H1 (cell line): ENCODE results near the gene CAMTA1. TPM values are rescaled to one million over a fixed set of nuclear protein-coding genes. Genes with fewer than 3 reads are reported as not detected.

Experiments
- CTCF ChIA-PET: fragments of 300-600 bp; sonication (Branson Sonifier 250); formaldehyde crosslinking; loops from one replicate; lab custom pipeline; 2021; ENCODE audit not compliant: partially characterized antibody; lab: Charles Lee
- POLR2A ChIA-PET: fragments of 300-600 bp; sonication (Branson Sonifier 250); formaldehyde crosslinking; loops from one replicate; lab custom pipeline; 2021; ENCODE audit warnings: inconsistent platforms; ENCODE audit not compliant: partially characterized antibody; lab: Charles Lee
- DNase-seq, 2 experiments: peaks; one replicate each; pipeline versions ENCODE4 v3.0.0 to v3.0.0-alpha.2; 2010 to 2022; ENCODE audit warnings: low spot score in 2 of 2, low read depth in 1 of 2, mixed read lengths in 1 of 2
- FAIRE-seq: peaks from 2 replicates; lab custom pipeline; 2011; peaks lifted over from hg19 to GRCh38; lab: Jason Lieb, UNC
- H2AFZ ChIP-seq: 2 replicates; pipeline ENCODE4 v1.8.1; 2012; ENCODE audit warnings: low read length, inconsistent platforms
- H2AK5ac ChIP-seq: 2 replicates; pipeline ENCODE4 v1.6.1; 2013; ENCODE audit warnings: low read depth, low read length
- H2BK120ac ChIP-seq: replicated peaks from 2 replicates; pipeline ENCODE3; 2013; ENCODE audit warnings: low read depth, low read length, inconsistent platforms
- H2BK12ac ChIP-seq: 2 replicates; pipeline ENCODE4 v1.6.1; 2013; ENCODE audit warnings: low read depth, low read length
- H2BK15ac ChIP-seq: 2 replicates; pipeline ENCODE4 v1.6.1; 2013; ENCODE audit warnings: low read length
- H2BK20ac ChIP-seq: 2 replicates; pipeline ENCODE4 v1.6.1; 2013; ENCODE audit warnings: low read length
- H2BK5ac ChIP-seq: 2 replicates; pipeline ENCODE4 v1.6.1; 2013; ENCODE audit warnings: low read depth, low read length
- H3K14ac ChIP-seq: 2 replicates; pipeline ENCODE4 v1.6.1; 2013; ENCODE audit warnings: inconsistent platforms; ENCODE audit not compliant: insufficient read length
- H3K18ac ChIP-seq: 2 replicates; pipeline ENCODE4 v1.6.1; 2013; ENCODE audit warnings: low read length; ENCODE audit errors: extremely low read depth
- H3K23ac ChIP-seq: 2 replicates; pipeline ENCODE4 v1.6.1; 2013; ENCODE audit warnings: inconsistent platforms; ENCODE audit not compliant: insufficient read length
- H3K23me2 ChIP-seq: 2 replicates; pipeline ENCODE4 v1.6.1; 2013; ENCODE audit warnings: low read depth, low read length
- H3K27ac ChIP-seq: 2 replicates; pipeline ENCODE4 v1.6.1; 2011; ENCODE audit warnings: low read depth, low read length, inconsistent platforms
- H3K27me3 ChIP-seq, 4 experiments: replicated peaks in 1 of 4; 1 replicate in 1 of 4; 2 replicates in 3 of 4; pipeline versions ENCODE4 v1.6.1 to v1.8.1; 2011 to 2013; ENCODE audit warnings: low read length in 3 of 4, mild to moderate bottlenecking in 3 of 4, inconsistent platforms in 2 of 4, mixed read lengths in 2 of 4, moderate library complexity in 1 of 4; ENCODE audit not compliant: control insufficient read depth in 3 of 4, insufficient read depth in 3 of 4; ENCODE audit errors: extremely low read depth in 1 of 4
- H3K36me3 ChIP-seq, 4 experiments: 2 replicates each; pipeline versions ENCODE4 v1.6.1 to v1.8.1; 2011 to 2013; ENCODE audit warnings: mild to moderate bottlenecking in 4 of 4, low read length in 3 of 4, moderate library complexity in 2 of 4, control low read depth in 1 of 4, inconsistent platforms in 1 of 4; ENCODE audit not compliant: insufficient read depth in 4 of 4, control insufficient read depth in 2 of 4
- H3K4ac ChIP-seq: replicated peaks from 2 replicates; pipeline ENCODE3; 2013; ENCODE audit warnings: low read length, low read depth, mixed read lengths, inconsistent platforms; ENCODE audit not compliant: insufficient read length
- H3K4me1 ChIP-seq, 4 experiments: replicated peaks in 1 of 4; 1 replicate in 1 of 4; 2 replicates in 3 of 4; pipeline versions ENCODE4 v1.6.1 to v1.8.1; 2011 to 2013; ENCODE audit warnings: low read length in 3 of 4, inconsistent platforms in 2 of 4, mixed read lengths in 1 of 4; ENCODE audit not compliant: insufficient read depth in 4 of 4, control insufficient read depth in 3 of 4
- H3K4me2 ChIP-seq, 2 experiments: 2 replicates each; pipeline versions ENCODE4 v1.6.1 to v1.8.1; 2011 to 2013; ENCODE audit warnings: low read depth in 2 of 2, low read length in 2 of 2, control low read depth in 1 of 2, inconsistent platforms in 1 of 2, mild to moderate bottlenecking in 1 of 2; ENCODE audit not compliant: insufficient read depth in 1 of 2
- H3K4me3 ChIP-seq, 4 experiments: fragments of 200-600, 300-600 bp in 1 of 4; sonication (generic), shearing (Covaris generic), sonication (Bioruptor Twin) in 1 of 4; 2 replicates each; pipeline versions ENCODE4 v1.5.1 to v1.8.1; 2011 to 2016; ENCODE audit warnings: low read length in 4 of 4, low read depth in 3 of 4, control low read depth in 2 of 4, inconsistent platforms in 2 of 4, mild to moderate bottlenecking in 2 of 4, mixed read lengths in 1 of 4, moderate library complexity in 1 of 4; ENCODE audit not compliant: insufficient read depth in 2 of 4; ENCODE audit errors: extremely low read depth in 1 of 4
- H3K56ac ChIP-seq: replicated peaks from 2 replicates; pipeline ENCODE3; 2013; ENCODE audit warnings: low read depth, mild to moderate bottlenecking, mixed read lengths, low read length, inconsistent platforms; ENCODE audit not compliant: insufficient read length
- H3K79me1 ChIP-seq: 2 replicates; pipeline ENCODE4 v1.6.1; 2013; ENCODE audit warnings: low read depth, low read length, control low read depth
- H3K79me2 ChIP-seq, 2 experiments: 2 replicates each; pipeline versions ENCODE4 v1.6.1 to v1.8.1; 2012 to 2013; ENCODE audit warnings: low read length in 2 of 2, mild to moderate bottlenecking in 2 of 2, inconsistent platforms in 1 of 2; ENCODE audit not compliant: insufficient read depth in 2 of 2, control insufficient read depth in 1 of 2
- H3K9ac ChIP-seq, 4 experiments: replicated peaks in 1 of 4; 1 replicate in 1 of 4; 2 replicates in 3 of 4; pipeline versions ENCODE4 v1.6.1 to v1.8.1; 2011 to 2013; ENCODE audit warnings: low read depth in 3 of 4, low read length in 3 of 4, control low read depth in 2 of 4, mild to moderate bottlenecking in 2 of 4, moderate library complexity in 2 of 4, inconsistent platforms in 1 of 4; ENCODE audit errors: extremely low read depth in 1 of 4
- H3K9me3 ChIP-seq, 2 experiments: 2 replicates each; pipeline versions ENCODE4 v1.6.1 to v1.8.1; 2012 to 2013; ENCODE audit warnings: mild to moderate bottlenecking in 2 of 2, moderate library complexity in 2 of 2, control low read depth in 1 of 2, inconsistent platforms in 1 of 2, low read depth in 1 of 2, low read length in 1 of 2, mixed read lengths in 1 of 2; ENCODE audit not compliant: insufficient read depth in 2 of 2
- H4K20me1 ChIP-seq, 2 experiments: replicated peaks in 1 of 2; 2 replicates each; pipeline versions ENCODE3 to v1.8.1; 2011 to 2013; ENCODE audit warnings: inconsistent platforms in 2 of 2, low read length in 2 of 2, mild to moderate bottlenecking in 1 of 2; ENCODE audit not compliant: insufficient read depth in 2 of 2, control insufficient read depth in 1 of 2
- H4K5ac ChIP-seq: 2 replicates; pipeline ENCODE4 v1.6.1; 2013; ENCODE audit warnings: low read length, low read depth, mixed read lengths, inconsistent platforms; ENCODE audit not compliant: insufficient read length
- H4K8ac ChIP-seq: 2 replicates; pipeline ENCODE4 v1.8.0; 2013; ENCODE audit warnings: mild to moderate bottlenecking, moderate library complexity, low read length, inconsistent platforms; ENCODE audit not compliant: insufficient read depth; ENCODE audit errors: extremely low read depth
- H4K91ac ChIP-seq: replicated peaks from 2 replicates; pipeline ENCODE3; 2013; ENCODE audit warnings: low read length, mixed read lengths, inconsistent platforms; ENCODE audit not compliant: insufficient read length
- ASH2L ChIP-seq: fragments of 200-600, 300-600 bp; sonication (generic); IDR thresholded peaks from one replicate; pipeline ENCODE4 v1.7.1; 2017; ENCODE audit warnings: low read length
- JUN ChIP-seq: IDR thresholded peaks from 2 replicates; pipeline ENCODE4 v1.6.1; 2011; ENCODE audit warnings: low read depth, mild to moderate bottlenecking, improper control_type of control experiment, low read length
- KDM1A ChIP-seq: fragments of 200-600, 300-600 bp; sonication (generic); IDR thresholded peaks from 2 replicates; pipeline ENCODE4 v1.7.1; 2016; ENCODE audit warnings: mild to moderate bottlenecking, low read length, borderline replicate concordance
- KDM4A ChIP-seq: IDR thresholded peaks from one replicate; pipeline ENCODE4 v1.7.1; 2012; ENCODE audit warnings: low read depth, mild to moderate bottlenecking, moderate library complexity, low read length, inconsistent platforms; ENCODE audit not compliant: severe bottlenecking
- RNF2 ChIP-seq: fragments of 200-900, 300-1000 bp; sonication (generic); IDR thresholded peaks from 2 replicates; pipeline ENCODE4 v1.7.1; 2016; ENCODE audit warnings: borderline replicate concordance, low read depth, mild to moderate bottlenecking, antibody characterized with exemption, low read length; ENCODE audit not compliant: poor library complexity, severe bottlenecking; ENCODE audit errors: missing control alignments
- SP1 ChIP-seq: IDR thresholded peaks from 2 replicates; pipeline ENCODE4 v1.6.1; 2011; ENCODE audit warnings: low read depth, low read length
- TAF1 ChIP-seq: IDR thresholded peaks from 2 replicates; pipeline ENCODE4 v1.6.1; 2011; ENCODE audit warnings: mild to moderate bottlenecking, low read depth, low read length
- TBP ChIP-seq: IDR thresholded peaks from 2 replicates; pipeline ENCODE4 v1.6.1; 2011; ENCODE audit warnings: low read depth, low read length, improper control_type of control experiment
- TEAD4 ChIP-seq: IDR thresholded peaks from 2 replicates; pipeline ENCODE4 v1.6.1; 2012; ENCODE audit warnings: low read depth, low read length, inconsistent platforms, mixed read lengths
- YY1 ChIP-seq: IDR thresholded peaks from 2 replicates; pipeline ENCODE4 v1.6.1; 2011; ENCODE audit warnings: low read depth, mild to moderate bottlenecking, low read length
- WGBS, 2 experiments: shearing (Covaris generic) in 1 of 2; methylation state at CpG; one replicate each; pipeline versions ENCODE4 v1.1.6 to v1.1.7; 2013 to 2015; ENCODE audit warnings: low lambda C conversion rate in 2 of 2, mixed read lengths in 2 of 2, inconsistent platforms in 1 of 2, low coverage in 1 of 2, missing lambda C conversion rate in 1 of 2; ENCODE audit not compliant: insufficient replicate concordance in 2 of 2, insufficient coverage in 1 of 2, insufficient read length in 1 of 2; ENCODE audit errors: extremely low coverage in 1 of 2, missing lambda C conversion rate in 1 of 2; 5-methylcytosine and 5-hydroxymethylcytosine counted together
- polyA plus RNA-seq, 7 experiments: library from polyadenylated mRNA; depleted of rRNA in 3 of 7; stranded (reverse) in 5 of 7; unstranded in 2 of 7; fragments of >200 nt in 5 of 7; fragments of 200-250 nt in 2 of 7; gene quantifications; 1 replicate in 5 of 7; 2 replicates in 1 of 7; 4 replicates in 1 of 7; pipeline versions ENCODE4 v1.2.1 to v1.2.3, GENCODE V29; 2011 to 2013; ENCODE audit warnings: missing spikeins in 2 of 7, mixed read lengths in 2 of 7
- total RNA-seq: library from RNA; stranded (reverse); fragmentation: NEBNext Ultra II Directional; extraction: Animal tissue kit (Norgen Biotek cat#: 25700); gene quantifications from 2 replicates; pipeline ENCODE4 v1.2.1, GENCODE V29; 2021
- TF ChIP-seq, protein P1 (sequence below): IDR thresholded peaks from 2 replicates; pipeline ENCODE4 v1.6.1; 2011; ENCODE audit warnings: low read length, improper control_type of control experiment
- TF ChIP-seq, protein P2 (sequence below): IDR thresholded peaks from 2 replicates; pipeline ENCODE4 v1.6.1; 2012; ENCODE audit warnings: low read length, inconsistent platforms

The CAMTA1 gene
- total and polyA plus RNA-seq, 2 of the 8 experiments (the other 6 are each of a cell fraction or from before 2014, with no cell fraction given), result 65.0 to 119 TPM

GRCh38 chr1:7560128-7560527, 774.9 kb downstream of the CAMTA1 start:
- 80% methylated on average over 3 of the region's 4 CpGs; no CpG with 5 or more reads in 1 of the 2 experiments for WGBS, 2 experiments
- Histone ChIP-seq H3K9me3 (no peaks in the 10 kb centered on the region), H3K4ac (no peak overlapping the region), H3K9ac (no peak overlapping the region), H3K36me3 (no peaks in the 10 kb centered on the region), H3K27ac (no peak overlapping the region), H2AFZ (no peak overlapping the region), H4K91ac (no peak overlapping the region), H4K5ac (no peak overlapping the region), H3K18ac (no peak overlapping the region), H2BK15ac (no peak overlapping the region), H3K14ac (no peak overlapping the region), H3K23ac (no peak overlapping the region), H4K20me1 (no peaks in the 10 kb centered on the region), H3K23me2 (no peaks in the 10 kb centered on the region), H3K79me2 (no peaks in the 10 kb centered on the region), H3K4me2 (no peak overlapping the region), H2BK12ac (no peak overlapping the region), H2BK120ac (no peak overlapping the region), H2AK5ac (no peak overlapping the region), H3K79me1 (no peaks in the 10 kb centered on the region), H3K4me1 (peaks cover 0 to 1% (median 0%) of the 10 kb centered on the region in 4 experiments; a peak in 3 of 7 replicates), H4K8ac (peak overlapping the region; percentile 31; the same call in 1 of the 2 replicates), H3K56ac (no peak overlapping the region), H2BK20ac (no peak overlapping the region), H3K27me3 (no peaks in the 10 kb centered on the region; a peak in 1 of 7 replicates), H3K4me3 (no peak overlapping the region), H2BK5ac (no peak overlapping the region)
- no peak for FAIRE-seq
- DNase-seq, result no peak
- ChIA-PET POLR2A (no interaction called here), CTCF (interaction anchor here (1.1 to 6.6 kb wide), 8 partner anchors 9 to 110 kb away, joined by 3 to 42 read pairs (median 6); no protein-coding TSS in a partner anchor)
- TF ChIP-seq KDM4A (no peak), KDM1A (no peak), RNF2 (no peak), JUN (no peak), ASH2L (no peak), SP1 (no peak), TEAD4 (no peak), TBP (no peak), TAF1 (no peak), YY1 (no peak)
- TF ChIP-seq, protein P1, sequence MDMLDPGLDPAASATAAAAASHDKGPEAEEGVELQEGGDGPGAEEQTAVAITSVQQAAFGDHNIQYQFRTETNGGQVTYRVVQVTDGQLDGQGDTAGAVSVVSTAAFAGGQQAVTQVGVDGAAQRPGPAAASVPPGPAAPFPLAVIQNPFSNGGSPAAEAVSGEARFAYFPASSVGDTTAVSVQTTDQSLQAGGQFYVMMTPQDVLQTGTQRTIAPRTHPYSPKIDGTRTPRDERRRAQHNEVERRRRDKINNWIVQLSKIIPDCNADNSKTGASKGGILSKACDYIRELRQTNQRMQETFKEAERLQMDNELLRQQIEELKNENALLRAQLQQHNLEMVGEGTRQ, result no peak
- TF ChIP-seq, protein P2, sequence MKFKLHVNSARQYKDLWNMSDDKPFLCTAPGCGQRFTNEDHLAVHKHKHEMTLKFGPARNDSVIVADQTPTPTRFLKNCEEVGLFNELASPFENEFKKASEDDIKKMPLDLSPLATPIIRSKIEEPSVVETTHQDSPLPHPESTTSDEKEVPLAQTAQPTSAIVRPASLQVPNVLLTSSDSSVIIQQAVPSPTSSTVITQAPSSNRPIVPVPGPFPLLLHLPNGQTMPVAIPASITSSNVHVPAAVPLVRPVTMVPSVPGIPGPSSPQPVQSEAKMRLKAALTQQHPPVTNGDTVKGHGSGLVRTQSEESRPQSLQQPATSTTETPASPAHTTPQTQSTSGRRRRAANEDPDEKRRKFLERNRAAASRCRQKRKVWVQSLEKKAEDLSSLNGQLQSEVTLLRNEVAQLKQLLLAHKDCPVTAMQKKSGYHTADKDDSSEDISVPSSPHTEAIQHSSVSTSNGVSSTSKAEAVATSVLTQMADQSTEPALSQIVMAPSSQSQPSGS, result no peak
